Psoas muscle (tissue), 8 donors: ENCODE results near the gene P2RX4. TPM values are rescaled to one million over a fixed set of nuclear protein-coding genes. Genes with fewer than 3 reads are reported as not detected.

Experiments used
- ATAC-seq, 4 donors: fragments of 200-7000 bp; cut with Tn5 transposase; one replicate each; pipeline ENCODE4 v1.9.1; 2020; ENCODE audit warnings: moderate library complexity in 3 of 4, mild to moderate bottlenecking in 2 of 4
- DNase-seq, 2 donors: peaks; one replicate each; pipeline ENCODE4 v3.0.0-alpha.2; 2020
- H3K27ac ChIP-seq: fragments of 200-600 bp; one replicate; pipeline ENCODE4 v1.8.0; 2022
- H3K27me3 ChIP-seq, 3 donors: fragments of 200-600 bp in 1 of 3; one replicate each; pipeline versions ENCODE4 v1.6.1 to v1.8.0; 2013 to 2022; ENCODE audit warnings: low read length in 2 of 3, mild to moderate bottlenecking in 2 of 3, moderate library complexity in 1 of 3; ENCODE audit not compliant: insufficient read depth in 3 of 3
- H3K36me3 ChIP-seq, 2 donors: fragments of 200-600 bp in 1 of 2; one replicate each; pipeline versions ENCODE4 v1.6.1 to v1.8.0; 2013 to 2022; ENCODE audit warnings: low read depth in 1 of 2, mild to moderate bottlenecking in 1 of 2, moderate library complexity in 1 of 2; ENCODE audit not compliant: insufficient read depth in 1 of 2
- H3K4me1 ChIP-seq: fragments of 200-600 bp; one replicate; pipeline ENCODE4 v1.8.0; 2022
- H3K4me3 ChIP-seq: fragments of 200-600 bp; one replicate; pipeline ENCODE4 v1.8.0; 2022; ENCODE audit warnings: mild to moderate bottlenecking
- H3K9me3 ChIP-seq: fragments of 200-600 bp; one replicate; pipeline ENCODE4 v1.8.0; 2022
- CTCF ChIP-seq: fragments of 200-600 bp; IDR thresholded peaks from one replicate; pipeline ENCODE4 v1.8.0; 2022; ENCODE audit warnings: antibody characterized with exemption
- WGBS, 3 donors: extraction: QIAGEN DNeasy Blood & Tissue Kit; methylation state at CpG; one replicate each; pipeline versions ENCODE4 v1.1.6 to v1.1.7; 2013; 5-methylcytosine and 5-hydroxymethylcytosine counted together
- intact Hi-C, 2 donors: fragments of 100-400 bp; cut with DNase I; formaldehyde crosslinking; loops; one replicate each; pipeline versions ENCODE4 v1.11.0 to v1.14.2; 2022
- polyA plus RNA-seq, 3 donors: library from polyadenylated mRNA; stranded (reverse); fragments of 200-250 nt; gene quantifications; one replicate each; pipeline ENCODE4 v1.2.3, GENCODE V29; 2013
- total RNA-seq, 4 donors: library from RNA; stranded (reverse); fragmentation: NEBNext Ultra II Directional in 2 of 4; extraction: Animal tissue kit (Norgen Biotek cat#: 25700) in 2 of 4; gene quantifications; one replicate each; pipeline versions ENCODE4 v1.2.1 to v1.2.4, GENCODE V29; 2021 to 2023
- donor health status: healthy with polysubstance abuse.
- donor health status: DM: no; HTN: no; CAD: no; lungs with moderate emphysema.
- donor health status: Bipolar disorder and iron deficiency.
- donor health status: healthy.
- donor health status: DM: yes; HTN: yes; CAD: no.
- donor health status: DM: no; HTN: no; CAD: no.
- donor health status: DM: no; HTN: no; CAD: no.
- donor health status: DM: yes; HTN: yes; CAD: no.

Gene P2RX4
- total and polyA plus RNA-seq, 7 donors: 1.1 to 3.4 (median 1.7) TPM

GRCh38 chr12:121217063-121217462 is 7.1 kb downstream of the P2RX4 start:
- no peak for DNase-seq
- TF ChIP-seq CTCF: no peak
- no peak overlapping the region for H3K4me3 ChIP-seq
- intact Hi-C loops: no loop called here
- H3K9me3 ChIP-seq: no peaks in the 10 kb centered on the region
- 77 to 80% (median 79%) methylated on average over 8 of the region's 8 CpGs for WGBS, 3 donors
- peaks cover 0 to 1% (median 0%) of the 10 kb centered on the region in 3 donors for H3K27me3 ChIP-seq
- ATAC-seq: no peak
- H3K36me3 ChIP-seq: no peaks in the 10 kb centered on the region
- no peak overlapping the region for H3K27ac ChIP-seq
- H3K4me1 ChIP-seq: no peaks in the 10 kb centered on the region

- no peak for DNase-seq
- no peaks in the 10 kb centered on the region for H3K27me3 ChIP-seq
- H3K27ac ChIP-seq: no peak overlapping the region
- 89 to 90% (median 89%) methylated on average over 5 of the region's 5 CpGs for WGBS, 3 donors
- no peaks in the 10 kb centered on the region for H3K9me3 ChIP-seq
- no peak overlapping the region for H3K4me3 ChIP-seq
- no peak for ATAC-seq
- no peak for TF ChIP-seq CTCF
- no peaks in the 10 kb centered on the region for H3K4me1 ChIP-seq
- H3K36me3 ChIP-seq: no peaks in the 10 kb centered on the region
- intact Hi-C loops: no loop called here
Observed at GRCh38 chr12:121217761-121218160, 7.8 kb downstream of the P2RX4 start.

- Histone ChIP-seq H3K27ac (no peak overlapping the region), H3K27me3 (no peaks in the 10 kb centered on the region), H3K4me1 (no peaks in the 10 kb centered on the region), H3K9me3 (no peaks in the 10 kb centered on the region), H3K4me3 (no peak overlapping the region), H3K36me3 (no peaks in the 10 kb centered on the region)
- DNase-seq (no peak), ATAC-seq (no peak)
- intact Hi-C loops: no loop called here
- WGBS, 3 donors: 89 to 92% (median 90%) methylated on average over 18 of the region's 18 CpGs
- no peak for TF ChIP-seq CTCF
Observed at GRCh38 chr12:121218588-121219352, 8.8 kb downstream of the P2RX4 start.

DNA sequence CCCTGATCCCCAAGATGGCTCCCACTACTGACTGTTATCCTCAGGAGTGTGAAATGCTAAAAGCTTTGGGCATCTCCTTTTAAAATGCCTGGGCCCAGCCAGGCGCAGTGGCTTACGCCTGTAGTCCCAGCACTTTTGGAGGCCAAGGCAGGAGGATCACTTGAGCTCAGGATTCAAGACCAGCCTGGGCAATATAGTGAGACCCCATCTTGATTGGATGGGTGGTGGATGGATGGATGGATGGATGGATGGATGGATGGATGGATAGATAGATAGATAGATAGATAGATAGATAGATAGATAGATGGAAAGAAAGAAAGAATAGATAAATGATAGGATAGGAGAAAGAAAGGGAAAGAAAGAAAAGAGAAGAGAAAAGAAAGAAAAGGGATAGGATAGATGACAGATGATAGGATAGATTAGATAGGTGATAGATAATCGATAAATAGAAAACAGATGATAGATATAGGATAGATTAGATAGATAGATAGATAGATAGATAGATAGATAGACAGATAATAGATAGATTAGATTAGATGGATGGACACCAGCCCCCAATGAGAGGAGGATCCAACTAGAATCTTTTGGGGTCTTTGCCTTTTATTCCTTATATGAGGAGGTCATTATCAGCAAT is 9.5 kb downstream of the P2RX4 start:
- ATAC-seq (no peak), DNase-seq (no peak)
- H3K4me3 ChIP-seq: no peak overlapping the region
- WGBS, 3 donors: 98 to 99% (median 98%) methylated on average over 3 of the region's 3 CpGs
- H3K27me3 ChIP-seq: no peaks in the 10 kb centered on the region
- intact Hi-C loops: no loop called here
- no peaks in the 10 kb centered on the region for H3K4me1 ChIP-seq
- no peak overlapping the region for H3K27ac ChIP-seq
- TF ChIP-seq CTCF: no peak
- no peaks in the 10 kb centered on the region for H3K9me3 ChIP-seq
- H3K36me3 ChIP-seq: no peaks in the 10 kb centered on the region
